Measurements from ENCODE around the gene ACP1.

The ACP1 gene

GRCh38 chr2:264493-265468 is at the start of gene ACP1:
Gene ACP1 (plus strand): TSS chr2:264947. CDS start chr2:264965, 18 bp downstream.
- DNase-seq (ENCODE audit: low read depth), result peak; percentile 89

DNA sequence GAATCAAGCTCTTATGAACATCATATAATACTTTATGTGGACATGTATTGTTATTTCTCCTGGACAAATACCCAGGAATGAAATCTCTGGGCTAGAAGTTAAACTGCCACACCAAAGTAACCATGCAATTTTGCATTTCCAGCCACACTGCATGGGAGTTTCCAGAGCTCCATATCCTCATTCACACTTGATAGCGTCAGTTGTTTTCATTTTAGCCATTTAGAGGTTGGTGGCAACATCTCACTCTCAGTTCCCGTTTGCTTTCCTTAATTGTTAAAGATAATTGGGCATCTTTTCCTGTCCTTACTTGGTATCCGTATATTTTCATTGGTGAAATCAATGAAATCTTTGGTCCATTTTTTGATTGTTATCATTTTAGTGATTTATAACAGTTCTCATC is 48.7 kb upstream of the ACP1 start:
- no peak for DNase-seq (ENCODE audit: low read depth)

GRCh38 chr2:223451-223850 is 41.3 kb upstream of the ACP1 start:
- no peak for DNase-seq (ENCODE audit: low read depth)

DNA sequence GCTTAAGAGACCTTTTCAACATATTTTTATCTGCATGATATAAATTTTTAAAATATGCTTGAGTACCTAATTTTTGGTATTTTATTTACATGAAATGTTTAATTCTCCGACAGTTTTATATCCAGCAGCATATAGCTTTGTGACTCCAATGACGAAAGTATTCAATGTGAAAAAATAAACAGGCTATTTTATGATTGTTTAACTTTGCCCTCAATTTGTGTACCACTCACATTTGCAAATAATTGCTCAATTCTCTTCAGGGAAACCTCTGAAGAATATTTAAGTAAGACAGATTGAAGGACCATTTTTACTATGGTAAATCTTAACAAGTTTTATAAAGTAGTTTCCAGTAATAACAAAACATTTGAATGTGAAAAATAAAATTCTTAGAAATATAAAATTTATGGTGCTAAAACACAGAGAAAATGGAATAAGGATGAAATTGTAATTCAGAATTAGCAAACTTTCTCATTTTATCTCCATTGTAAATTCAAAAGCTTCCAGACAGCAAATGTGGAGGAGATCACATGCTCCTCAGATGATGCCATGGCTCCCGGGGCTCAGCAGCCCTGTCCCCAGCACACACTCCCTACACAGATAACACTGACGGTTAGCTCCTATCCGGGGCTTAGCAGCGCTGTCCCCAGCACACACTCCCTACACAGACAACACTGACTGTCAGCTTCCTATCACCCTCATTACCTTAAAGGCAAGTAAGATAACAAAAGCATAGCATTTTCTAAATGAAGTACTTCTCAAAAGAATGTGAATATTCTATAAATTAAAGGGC is 40.6 kb upstream of the ACP1 start:
- no peak for DNase-seq (ENCODE audit: low read depth)

DNA sequence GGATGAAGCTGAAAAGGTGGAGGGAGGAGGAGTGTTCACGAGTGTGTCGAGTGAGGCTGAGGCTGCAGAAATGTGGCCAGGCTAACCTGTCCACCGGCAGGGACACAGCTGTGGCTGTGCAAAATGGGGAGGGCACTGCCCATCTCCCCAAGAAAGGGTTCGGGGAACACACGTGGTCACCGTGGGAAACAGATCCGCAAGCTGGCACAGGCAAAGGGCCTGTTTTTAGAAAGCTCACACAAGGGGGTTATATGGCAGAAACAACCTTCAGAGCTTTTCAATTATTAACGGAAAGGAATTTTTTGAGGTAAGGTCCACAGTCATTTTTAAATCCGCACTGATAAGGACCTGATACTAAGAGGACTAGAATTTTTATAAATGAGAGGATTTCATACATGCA is 36.6 kb upstream of the ACP1 start:
- DNase-seq (ENCODE audit: low read depth), result no peak

- no peak for DNase-seq (ENCODE audit: low read depth)
Observed at GRCh38 chr2:228518-229278, 36.0 kb upstream of the ACP1 start.

GRCh38 chr2:231521-232185 is 33.1 kb upstream of the ACP1 start:
- DNase-seq (ENCODE audit: low read depth), result no peak

DNA sequence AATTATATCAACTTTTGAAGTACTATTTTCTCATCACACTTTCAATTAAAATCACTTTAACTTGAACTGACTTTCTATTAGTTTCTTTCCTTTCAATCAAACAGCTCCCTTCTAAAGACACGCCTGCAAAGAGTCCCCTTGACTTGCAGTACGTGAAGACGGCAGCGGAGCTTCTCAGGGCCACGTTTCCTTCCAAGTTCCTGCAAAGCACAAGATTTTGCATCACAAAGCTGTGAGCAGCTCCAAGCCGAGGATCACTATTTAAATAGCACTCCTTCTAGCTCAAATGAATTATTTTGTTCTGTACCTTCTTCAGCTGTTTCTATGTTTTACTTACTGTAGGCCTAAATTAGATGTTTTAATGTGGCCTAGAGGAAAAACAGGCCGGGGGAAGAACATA is 31.7 kb upstream of the ACP1 start:
- no peak for DNase-seq (ENCODE audit: low read depth)

- DNase-seq (ENCODE audit: low read depth), result no peak
Observed at GRCh38 chr2:234421-234820, 30.3 kb upstream of the ACP1 start.

DNA sequence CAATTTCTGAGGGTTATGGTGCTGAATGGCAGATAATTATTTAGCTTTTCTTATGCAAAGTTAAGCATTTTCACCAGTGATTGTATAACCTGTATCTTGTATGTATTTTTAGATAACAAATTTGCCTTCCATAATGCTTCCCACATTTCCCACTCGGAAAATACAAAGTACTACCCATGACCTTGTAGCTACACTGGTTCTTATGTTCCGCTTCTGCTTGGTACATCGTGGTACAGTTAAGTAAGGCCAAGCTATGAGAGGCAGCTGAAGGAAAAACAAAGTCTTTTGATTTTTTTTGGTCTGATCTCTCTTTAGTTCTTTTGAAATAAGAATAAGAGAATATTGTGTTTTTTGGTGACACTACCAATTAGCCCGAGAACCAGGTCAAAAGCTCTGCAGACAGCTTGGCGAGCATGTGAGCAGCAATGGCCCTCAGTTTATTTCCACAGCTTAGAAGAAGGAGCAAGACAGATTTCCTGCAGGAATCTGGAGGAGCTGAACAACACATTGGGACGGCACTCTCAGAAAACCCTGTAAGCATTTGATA is 27.7 kb upstream of the ACP1 start:
- no peak for DNase-seq (ENCODE audit: low read depth)

GRCh38 chr2:237878-238277 is 26.9 kb upstream of the ACP1 start:
- DNase-seq (ENCODE audit: low read depth), result no peak

- no peak for DNase-seq (ENCODE audit: low read depth)
Observed at GRCh38 chr2:238431-238830, 26.3 kb upstream of the ACP1 start.

DNA sequence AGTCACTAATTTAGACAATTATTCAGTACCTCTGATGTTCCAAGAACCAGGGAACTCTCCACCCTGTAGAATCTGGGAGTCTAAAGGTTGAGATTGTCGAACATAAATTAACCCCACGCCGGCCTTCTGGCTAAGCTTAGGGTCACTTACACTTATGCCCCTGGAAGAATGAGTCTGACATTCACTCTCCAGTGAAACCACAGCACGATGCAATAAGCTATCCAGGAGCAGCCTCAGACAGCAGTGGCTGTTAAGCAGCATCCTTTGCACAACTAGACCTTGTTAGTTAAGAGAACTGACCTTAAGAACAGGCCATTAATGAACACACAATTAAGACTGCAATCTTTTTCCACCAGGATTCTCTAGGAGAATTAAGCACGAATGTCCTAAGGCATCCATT is 25.9 kb upstream of the ACP1 start:
- no peak for DNase-seq (ENCODE audit: low read depth)

DNA sequence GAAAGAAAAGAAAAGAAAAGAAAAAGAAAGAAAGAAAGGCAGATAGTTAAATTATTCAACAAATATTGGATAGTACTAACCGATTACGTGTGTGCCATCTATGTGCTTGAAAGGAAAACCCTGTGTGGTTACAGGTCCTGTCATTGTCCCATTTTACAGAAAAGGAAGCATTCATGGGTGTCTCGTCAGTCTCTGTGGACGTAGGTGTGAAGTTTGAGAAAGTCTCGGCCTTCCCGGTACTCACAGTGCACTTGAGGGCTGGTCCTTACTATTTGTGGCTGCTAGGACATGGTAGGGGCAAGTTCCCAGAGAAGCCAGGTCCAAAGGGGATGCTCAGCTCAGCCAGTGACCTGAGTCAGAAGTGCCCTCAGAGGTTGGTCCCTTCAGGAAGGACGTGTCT is 20.2 kb upstream of the ACP1 start:
- DNase-seq (ENCODE audit: low read depth), result no peak

- DNase-seq (ENCODE audit: low read depth), result peak; percentile 66
Observed at GRCh38 chr2:246489-247144, 18.1 kb upstream of the ACP1 start.

GRCh38 chr2:248724-249123 is 16.0 kb upstream of the ACP1 start:
- DNase-seq (ENCODE audit: low read depth), result no peak

GRCh38 chr2:249538-250042 is 15.2 kb upstream of the ACP1 start:
- DNase-seq (ENCODE audit: low read depth), result no peak

DNA sequence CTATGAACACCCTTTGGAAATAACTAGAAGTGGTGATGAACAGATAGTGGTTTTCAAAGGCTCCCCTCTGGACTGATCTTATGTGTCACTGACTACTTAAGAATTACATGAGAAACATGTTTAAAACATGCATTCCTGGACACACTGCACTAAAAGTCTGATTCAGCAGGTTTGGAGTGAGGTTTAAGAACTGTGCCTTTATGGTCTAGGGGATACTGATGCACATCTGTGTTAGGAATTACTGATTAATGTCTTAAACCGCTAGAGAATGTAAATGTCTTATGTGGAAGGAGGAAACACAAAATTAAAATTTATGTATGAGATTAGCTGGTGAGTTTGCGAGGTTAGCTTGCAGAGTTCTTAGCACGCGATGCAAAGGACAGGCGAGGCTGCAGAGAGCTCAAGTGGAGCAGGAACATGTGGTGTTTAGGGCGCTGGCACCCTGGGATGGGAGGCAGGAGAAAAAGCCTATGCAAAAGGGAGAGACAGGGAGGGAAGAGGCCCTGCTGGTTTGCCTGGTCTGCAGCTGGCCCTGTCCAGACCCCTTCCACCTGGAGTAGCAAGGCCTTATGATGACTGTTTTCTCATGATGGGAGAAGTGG is 12.6 kb upstream of the ACP1 start:
- no peak for DNase-seq (ENCODE audit: low read depth)

DNA sequence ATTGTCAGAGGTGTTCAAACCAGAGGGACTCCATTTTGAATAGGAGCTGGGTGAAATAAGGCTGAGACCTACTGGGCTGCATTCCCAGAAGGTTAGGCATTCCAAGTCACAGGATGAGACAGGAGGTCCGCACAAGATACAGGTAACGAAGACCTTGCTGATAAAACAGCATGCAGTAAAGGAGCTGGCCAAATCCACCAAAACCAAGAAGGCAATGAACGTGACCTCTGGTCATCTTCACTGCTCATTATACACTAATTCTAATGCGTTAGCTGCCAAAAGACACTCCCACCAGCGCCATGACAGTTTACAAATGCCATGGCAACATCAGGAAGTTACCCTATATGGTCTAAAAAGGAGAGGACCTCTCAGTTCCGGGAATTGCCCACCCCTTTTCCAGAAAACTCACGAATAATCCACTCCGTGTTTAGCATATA is 11.5 kb upstream of the ACP1 start:
- DNase-seq (ENCODE audit: low read depth), result no peak

GRCh38 chr2:254241-254640 is 10.5 kb upstream of the ACP1 start:
- no peak for DNase-seq (ENCODE audit: low read depth)

Data from ELR (cell line).